ENCODE results near the gene APC2. TPM values are rescaled to one million over a fixed set of nuclear protein-coding genes. Genes with fewer than 3 reads are reported as not detected.

APC2 gene
- total RNA-seq, 1 donor from 2014 or later, result not detected

GRCh38 chr19:1456121-1456900 is 6.4 kb downstream of the APC2 start:
- no peak overlapping the region for H3K4me3 ChIP-seq (ENCODE audit: low read depth, low read length)
- DNase-seq (ENCODE audit: low read depth), result no peak
- TF ChIP-seq CTCF (conservative IDR thresholded peaks at IDR 0.05; ENCODE audit: low read depth, low read length), result no peak

GRCh38 chr19:1457031-1457739 is 7.3 kb downstream of the APC2 start:
- no peak overlapping the region for H3K4me3 ChIP-seq (ENCODE audit: low read depth, low read length)
- DNase-seq (ENCODE audit: low read depth), result no peak
- TF ChIP-seq CTCF (conservative IDR thresholded peaks at IDR 0.05; ENCODE audit: low read depth, low read length), result no peak

GRCh38 chr19:1457892-1458291 is 8.0 kb downstream of the APC2 start:
- H3K4me3 ChIP-seq (ENCODE audit: low read depth, low read length), result no peak overlapping the region
- TF ChIP-seq CTCF (conservative IDR thresholded peaks at IDR 0.05; ENCODE audit: low read depth, low read length), result no peak
- no peak for DNase-seq (ENCODE audit: low read depth)

- H3K4me3 ChIP-seq (ENCODE audit: low read depth, low read length), result no peak overlapping the region
- DNase-seq (ENCODE audit: low read depth), result no peak
- TF ChIP-seq CTCF (conservative IDR thresholded peaks at IDR 0.05; ENCODE audit: low read depth, low read length), result no peak
Measured at GRCh38 chr19:1459479-1459878, 9.6 kb downstream of the APC2 start.

- DNase-seq (ENCODE audit: low read depth), result no peak
- no peak overlapping the region for H3K4me3 ChIP-seq (ENCODE audit: low read depth, low read length)
- TF ChIP-seq CTCF (conservative IDR thresholded peaks at IDR 0.05; ENCODE audit: low read depth, low read length), result no peak
Measured at GRCh38 chr19:1460033-1460995, 10.4 kb downstream of the APC2 start.

- no peak for DNase-seq (ENCODE audit: low read depth)
- no peak overlapping the region for H3K4me3 ChIP-seq (ENCODE audit: low read depth, low read length)
- no peak for TF ChIP-seq CTCF (conservative IDR thresholded peaks at IDR 0.05; ENCODE audit: low read depth, low read length)
Measured at GRCh38 chr19:1461862-1462261, 11.9 kb downstream of the APC2 start.
